Tibial nerve (tissue), 3 donors: ENCODE data around the gene PSMB8.

Experiments
- POLR2A ChIP-seq, 2 donors: fragments of 450-650 bp; IDR thresholded peaks; one replicate each; pipeline ENCODE4 v1.6.1; 2017; ENCODE audit warnings: antibody characterized with exemption in 2 of 2, mild to moderate bottlenecking in 2 of 2, moderate library complexity in 2 of 2
- TF ChIP-seq, protein P1 (sequence below), 5 experiments: fragments of 200-600 bp in 3 of 5; fragments of 450-650 bp in 2 of 5; sonication (generic) in 3 of 5; IDR thresholded peaks; one replicate each; pipeline ENCODE4 v1.5.1; 2016 to 2019; ENCODE audit warnings: antibody characterized with exemption in 5 of 5, mild to moderate bottlenecking in 3 of 5, moderate library complexity in 2 of 5

DNA sequence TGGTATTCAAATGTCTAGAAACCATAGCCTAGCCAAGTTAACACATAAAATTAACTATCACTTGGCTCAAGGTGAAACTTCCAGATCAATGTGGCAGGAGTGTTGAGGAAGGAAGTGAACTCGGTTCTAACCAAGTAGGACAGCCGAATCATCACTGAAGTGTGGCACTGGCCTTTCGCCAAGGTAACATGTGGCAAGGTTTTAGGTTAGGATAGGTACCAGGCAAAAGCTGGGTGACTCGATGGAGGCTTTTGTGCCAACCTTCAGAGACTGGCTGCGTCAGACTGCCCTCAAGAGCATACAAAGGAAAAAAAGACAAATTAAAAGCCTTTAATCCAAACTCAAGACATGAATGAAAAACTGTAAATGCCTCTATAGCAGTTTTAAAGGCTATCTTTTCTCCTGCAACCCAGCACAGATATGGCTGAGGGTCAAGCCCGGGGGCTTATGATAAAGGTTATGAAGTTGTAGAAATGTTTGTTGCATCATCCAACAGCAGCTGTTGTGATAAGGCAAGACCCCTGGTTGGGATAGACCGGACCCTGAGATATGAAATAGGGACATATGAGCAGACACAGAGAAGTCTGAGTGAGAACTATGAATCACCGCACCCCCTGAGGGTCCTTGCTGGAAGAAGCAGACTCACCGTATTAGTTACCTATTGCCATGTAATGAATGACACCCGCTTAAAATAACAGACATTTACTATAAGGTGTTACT, 22.0 kb upstream of the PSMB8 start:
- TF ChIP-seq, protein P1, sequence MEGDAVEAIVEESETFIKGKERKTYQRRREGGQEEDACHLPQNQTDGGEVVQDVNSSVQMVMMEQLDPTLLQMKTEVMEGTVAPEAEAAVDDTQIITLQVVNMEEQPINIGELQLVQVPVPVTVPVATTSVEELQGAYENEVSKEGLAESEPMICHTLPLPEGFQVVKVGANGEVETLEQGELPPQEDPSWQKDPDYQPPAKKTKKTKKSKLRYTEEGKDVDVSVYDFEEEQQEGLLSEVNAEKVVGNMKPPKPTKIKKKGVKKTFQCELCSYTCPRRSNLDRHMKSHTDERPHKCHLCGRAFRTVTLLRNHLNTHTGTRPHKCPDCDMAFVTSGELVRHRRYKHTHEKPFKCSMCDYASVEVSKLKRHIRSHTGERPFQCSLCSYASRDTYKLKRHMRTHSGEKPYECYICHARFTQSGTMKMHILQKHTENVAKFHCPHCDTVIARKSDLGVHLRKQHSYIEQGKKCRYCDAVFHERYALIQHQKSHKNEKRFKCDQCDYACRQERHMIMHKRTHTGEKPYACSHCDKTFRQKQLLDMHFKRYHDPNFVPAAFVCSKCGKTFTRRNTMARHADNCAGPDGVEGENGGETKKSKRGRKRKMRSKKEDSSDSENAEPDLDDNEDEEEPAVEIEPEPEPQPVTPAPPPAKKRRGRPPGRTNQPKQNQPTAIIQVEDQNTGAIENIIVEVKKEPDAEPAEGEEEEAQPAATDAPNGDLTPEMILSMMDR (IDR thresholded peaks at IDR 0.05): no peak
- TF ChIP-seq POLR2A (IDR thresholded peaks at IDR 0.05): no peak
